Measurements from ENCODE around the gene DPYD.

GRCh38 chr1:97254731-97255463, 665.9 kb downstream of the DPYD start:
- TF ChIP-seq POLR2A (IDR thresholded peaks at IDR 0.05) (no peak), CTCF (IDR thresholded peaks at IDR 0.05) (no peak)

Data from sigmoid colon (tissue), 3 donors.